GM12801 (cell line): ENCODE results near the gene NEURL3.

Experiments
- CTCF ChIP-seq: IDR thresholded peaks from one replicate; pipeline ENCODE4 v1.5.1; 2011; ENCODE audit warnings: control low read depth; ENCODE audit not compliant: insufficient read length; ENCODE audit errors: extremely low read depth

Gene NEURL3

GRCh38 chr2:96506907-96507240 is 1.7 kb upstream of the NEURL3 start:
- no peak for TF ChIP-seq CTCF

- no peak for TF ChIP-seq CTCF
Observed at GRCh38 chr2:96506016-96506906, 1.1 kb upstream of the NEURL3 start.

GRCh38 chr2:96503637-96504243 is 1.4 kb downstream of the NEURL3 start:
- no peak for TF ChIP-seq CTCF

GRCh38 chr2:96502891-96503636 is 2.1 kb downstream of the NEURL3 start:
- no peak for TF ChIP-seq CTCF

- no peak for TF ChIP-seq CTCF
Observed at GRCh38 chr2:96501886-96502810, 3.0 kb downstream of the NEURL3 start.

GRCh38 chr2:96501471-96501874 is 3.7 kb downstream of the NEURL3 start:
- TF ChIP-seq CTCF = no peak
